ENCODE data around the gene AARS1. TPM values are rescaled to one million over a fixed set of nuclear protein-coding genes. Genes with fewer than 3 reads are reported as not detected.
"Not testable (repeated sequence)": the region's sequence is repeated elsewhere in the genome, so short reads cannot be mapped to it uniquely, and the experiment has no call there.

The AARS1 gene
- total and polyA plus RNA-seq, 3 experiments from 2014 or later, result 38.6 to 136 (median 135) TPM

DNA sequence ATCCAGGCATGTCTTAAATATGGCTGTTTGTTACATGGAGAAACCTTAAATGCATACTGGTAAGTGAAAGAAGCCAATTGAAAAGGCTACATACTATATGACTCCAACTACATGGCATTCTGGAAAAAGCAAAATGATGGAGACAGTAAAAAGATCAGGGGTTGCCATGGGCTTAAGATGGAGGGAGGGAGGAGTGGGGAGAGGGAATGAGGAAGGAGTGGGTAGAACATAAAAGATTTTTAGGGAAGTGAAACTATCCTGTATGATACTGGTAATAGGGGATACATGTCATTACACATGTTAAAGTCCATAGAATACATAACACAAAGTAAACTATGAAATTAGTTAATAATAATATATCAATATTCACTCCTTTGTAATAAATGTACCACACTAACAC is 50.5 kb downstream of the AARS1 start:
- H3K27ac Mint-ChIP-seq, result peak overlapping the region in 2 of 8 donors; percentile 15 to 23
- DNase-seq; H3K4me3 ChIP-seq (ENCODE audit: low read length); H3K9me3 Mint-ChIP-seq; H3K4me1 Mint-ChIP-seq; POLR2A ChIA-PET; H3K27me3 Mint-ChIP-seq; H3K4me3 Mint-ChIP-seq; H3K4me1 ChIP-seq (ENCODE audit: insufficient read depth, low read length); CTCF ChIA-PET; H3K9me3 ChIP-seq (ENCODE audit: low read length); H3K27ac ChIP-seq (ENCODE audit: low read depth, low read length); H3K36me3 ChIP-seq (ENCODE audit: insufficient read depth, low read length); H3K27me3 ChIP-seq (ENCODE audit: insufficient read depth, low read length, poor library complexity, severe bottlenecking): not testable (repeated sequence)
- peaks cover 3 to 43% (median 4%) of the 10 kb centered on the region in 3 donors for H3K36me3 Mint-ChIP-seq

DNA sequence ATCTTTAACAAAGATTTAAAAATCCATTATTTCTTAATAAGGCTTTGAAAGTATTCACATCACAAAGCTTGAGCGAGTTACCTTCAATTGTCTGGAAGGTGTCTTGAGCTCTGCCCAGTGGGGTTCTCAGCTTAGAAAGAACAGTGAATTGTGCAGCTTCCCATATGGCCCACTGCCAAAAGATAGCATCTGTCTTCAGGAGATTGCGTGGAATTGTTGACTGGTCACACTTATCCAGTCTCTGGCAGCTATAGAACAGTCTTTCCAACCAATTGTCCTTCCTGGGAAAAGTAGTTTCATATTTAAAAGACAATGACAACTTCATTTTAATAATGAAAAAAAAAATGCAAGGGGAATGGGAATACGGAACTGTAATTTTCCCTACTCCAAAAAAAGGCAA is 57.5 kb downstream of the AARS1 start:
- CTCF ChIA-PET, DNase-seq: not testable (repeated sequence)

DNA sequence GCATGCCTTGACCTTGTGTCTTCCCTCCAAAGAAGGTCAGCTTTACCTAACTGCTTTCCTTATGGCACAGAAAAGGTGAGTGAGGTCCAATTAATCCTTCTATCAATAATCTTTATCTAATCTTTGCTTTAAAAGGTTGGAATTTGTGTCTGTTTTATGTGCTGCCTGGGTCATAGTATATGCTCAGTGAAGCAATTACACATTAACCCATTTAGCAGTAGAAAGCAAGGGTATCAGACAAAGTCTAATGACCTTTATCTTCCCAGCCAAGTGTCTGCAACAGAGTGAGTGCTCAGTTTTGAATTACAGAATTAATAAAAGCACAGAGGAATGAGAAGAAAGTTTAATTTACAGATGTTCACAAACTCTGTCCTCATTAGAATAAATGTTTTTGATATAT is 63.3 kb downstream of the AARS1 start:
- POLR2A ChIA-PET; DNase-seq; H3K4me3 ChIP-seq (ENCODE audit: low read length); CTCF ChIA-PET; H3K36me3 ChIP-seq (ENCODE audit: insufficient read depth, low read length); H3K27me3 Mint-ChIP-seq; H3K4me3 Mint-ChIP-seq; H3K9me3 ChIP-seq (ENCODE audit: low read length); H3K4me1 ChIP-seq (ENCODE audit: insufficient read depth, low read length); H3K27me3 ChIP-seq (ENCODE audit: insufficient read depth, low read length, poor library complexity, severe bottlenecking); H3K9me3 Mint-ChIP-seq; H3K4me1 Mint-ChIP-seq; H3K27ac ChIP-seq (ENCODE audit: low read depth, low read length): not testable (repeated sequence)
- Mint-ChIP-seq H3K36me3 (peaks cover 0 to 59% (median 6%) of the 10 kb centered on the region in 3 donors), H3K27ac (peak overlapping the region in 1 of 8 donors; percentile 9)

More for the DNA sequence above, 57.5 kb downstream of the AARS1 start:
- H3K4me3 ChIP-seq (ENCODE audit: low read length); H3K27ac Mint-ChIP-seq; H3K36me3 ChIP-seq (ENCODE audit: insufficient read depth, low read length); H3K27me3 Mint-ChIP-seq; H3K27me3 ChIP-seq (ENCODE audit: insufficient read depth, low read length, poor library complexity, severe bottlenecking); H3K27ac ChIP-seq (ENCODE audit: low read depth, low read length); H3K4me1 Mint-ChIP-seq; H3K9me3 Mint-ChIP-seq; POLR2A ChIA-PET; H3K4me1 ChIP-seq (ENCODE audit: insufficient read depth, low read length); H3K9me3 ChIP-seq (ENCODE audit: low read length); H3K4me3 Mint-ChIP-seq: not testable (repeated sequence)
- H3K36me3 Mint-ChIP-seq, result peaks cover 0 to 55% (median 1%) of the 10 kb centered on the region in 3 donors

DNA sequence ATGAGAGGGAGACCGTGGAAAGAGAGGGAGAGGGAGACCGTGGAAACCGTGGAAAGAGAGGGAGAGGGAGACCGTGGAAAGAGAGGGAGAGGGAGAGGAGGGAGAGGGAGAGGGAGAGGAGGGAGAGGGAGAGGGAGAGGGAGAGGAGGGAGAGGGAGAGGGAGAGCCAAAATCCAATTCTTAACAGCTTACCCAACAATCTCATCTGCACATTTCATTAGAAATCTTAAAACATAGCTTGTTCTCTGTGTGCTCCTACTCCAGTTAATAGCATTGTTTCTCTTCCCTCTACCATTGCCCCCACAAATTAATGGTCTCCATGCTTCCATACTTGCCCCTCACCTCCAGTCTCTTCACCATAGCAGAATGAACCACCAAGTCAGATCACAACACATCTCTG is 63.9 kb downstream of the AARS1 start:
- H3K36me3 ChIP-seq (ENCODE audit: insufficient read depth, low read length); H3K9me3 ChIP-seq (ENCODE audit: low read length); H3K4me3 Mint-ChIP-seq; H3K4me3 ChIP-seq (ENCODE audit: low read length); H3K4me1 ChIP-seq (ENCODE audit: insufficient read depth, low read length); CTCF ChIA-PET; H3K27me3 Mint-ChIP-seq; POLR2A ChIA-PET; H3K27ac Mint-ChIP-seq; H3K27ac ChIP-seq (ENCODE audit: low read depth, low read length); DNase-seq; H3K27me3 ChIP-seq (ENCODE audit: insufficient read depth, low read length, poor library complexity, severe bottlenecking); H3K9me3 Mint-ChIP-seq; H3K4me1 Mint-ChIP-seq: not testable (repeated sequence)
- peaks cover 0 to 57% (median 6%) of the 10 kb centered on the region in 3 donors for H3K36me3 Mint-ChIP-seq

DNA sequence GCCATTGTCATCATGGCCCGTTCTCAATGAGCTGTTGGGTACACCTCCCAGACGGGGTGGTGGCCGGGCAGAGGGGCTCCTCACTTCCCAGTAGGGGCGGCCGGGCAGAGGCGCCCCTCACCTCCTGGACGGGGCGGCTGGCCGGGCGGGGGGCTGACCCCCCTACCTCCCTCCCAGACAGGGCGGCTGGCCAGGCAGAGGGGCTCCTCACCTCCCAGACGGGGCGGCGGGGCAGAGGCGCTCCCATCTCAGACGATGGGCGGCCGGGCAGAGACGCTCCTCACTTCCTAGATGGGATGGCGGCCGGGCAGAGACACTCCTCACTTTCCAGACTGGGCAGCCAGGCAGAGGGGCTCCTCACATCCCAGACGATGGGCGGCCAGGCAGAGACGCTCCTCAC is 64.7 kb downstream of the AARS1 start:
- POLR2A ChIA-PET; H3K27me3 ChIP-seq (ENCODE audit: insufficient read depth, low read length, poor library complexity, severe bottlenecking); H3K27me3 Mint-ChIP-seq; H3K4me3 Mint-ChIP-seq; H3K27ac ChIP-seq (ENCODE audit: low read depth, low read length); H3K36me3 ChIP-seq (ENCODE audit: insufficient read depth, low read length); H3K9me3 ChIP-seq (ENCODE audit: low read length); DNase-seq; H3K4me1 Mint-ChIP-seq; H3K4me1 ChIP-seq (ENCODE audit: insufficient read depth, low read length); H3K4me3 ChIP-seq (ENCODE audit: low read length); H3K9me3 Mint-ChIP-seq; CTCF ChIA-PET; H3K27ac Mint-ChIP-seq: not testable (repeated sequence)
- peaks cover 0 to 60% (median 6%) of the 10 kb centered on the region in 3 donors for H3K36me3 Mint-ChIP-seq

DNA sequence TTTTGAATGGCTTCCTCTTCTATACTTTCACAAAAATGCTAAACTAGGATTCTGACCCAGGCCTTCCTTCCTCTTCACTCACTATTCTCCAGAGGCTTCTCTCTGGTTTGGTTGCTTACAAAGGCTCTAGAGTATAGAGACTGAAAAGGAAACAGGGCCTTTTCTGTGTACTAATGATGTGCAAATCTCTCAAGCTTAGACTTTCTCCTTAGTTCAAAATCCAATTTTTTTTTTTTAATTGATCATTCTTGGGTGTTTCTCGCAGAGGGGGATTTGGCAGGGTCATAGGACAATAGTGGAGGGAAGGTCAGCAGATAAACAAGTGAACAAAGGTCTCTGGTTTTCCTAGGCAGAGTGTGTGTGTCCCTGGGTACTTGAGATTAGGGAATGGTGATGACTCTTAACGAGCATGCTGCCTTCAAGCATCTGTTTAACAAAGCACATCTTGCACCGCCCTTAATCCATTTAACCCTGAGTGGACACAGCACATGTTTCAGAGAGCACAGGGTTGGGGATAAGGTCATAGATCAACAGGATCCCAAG is 65.3 kb downstream of the AARS1 start:
- H3K27me3 Mint-ChIP-seq; H3K4me1 ChIP-seq (ENCODE audit: insufficient read depth, low read length): not testable (repeated sequence)
- peak overlapping the region in 3 of 8 donors; percentile 36 to 72 (median 42) for H3K27ac Mint-ChIP-seq

DNA sequence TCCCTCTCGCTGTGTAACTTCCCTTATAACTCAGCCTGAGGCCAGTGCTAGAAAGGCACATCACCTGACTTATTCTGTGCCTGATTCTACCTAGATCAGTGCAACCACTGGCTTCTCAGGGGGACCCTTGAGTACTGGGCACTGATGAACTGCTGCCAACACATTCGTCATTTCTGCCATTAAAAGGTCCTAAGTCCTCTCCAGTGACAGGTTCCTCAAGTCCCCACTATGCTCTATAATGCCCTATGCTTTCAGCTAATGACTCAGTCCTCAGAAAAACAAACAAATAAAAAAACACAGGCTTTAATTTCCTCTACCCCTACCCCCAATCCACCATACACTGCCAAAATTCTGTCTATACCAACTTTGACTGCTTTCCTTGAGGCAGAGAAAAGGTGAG is 66.1 kb downstream of the AARS1 start:
- H3K4me3 Mint-ChIP-seq; H3K9me3 ChIP-seq (ENCODE audit: low read length); H3K36me3 ChIP-seq (ENCODE audit: insufficient read depth, low read length); H3K4me1 Mint-ChIP-seq; DNase-seq; H3K9me3 Mint-ChIP-seq; CTCF ChIA-PET; H3K27me3 ChIP-seq (ENCODE audit: insufficient read depth, low read length, poor library complexity, severe bottlenecking); POLR2A ChIA-PET; H3K4me1 ChIP-seq (ENCODE audit: insufficient read depth, low read length); H3K27me3 Mint-ChIP-seq; H3K27ac ChIP-seq (ENCODE audit: low read depth, low read length); H3K4me3 ChIP-seq (ENCODE audit: low read length): not testable (repeated sequence)
- peak overlapping the region in 5 of 8 donors; percentile 42 to 88 (median 68) for H3K27ac Mint-ChIP-seq
- H3K36me3 Mint-ChIP-seq, result peaks cover 0 to 62% (median 9%) of the 10 kb centered on the region in 3 donors

More for the DNA sequence above, 65.3 kb downstream of the AARS1 start:
- H3K9me3 Mint-ChIP-seq; CTCF ChIA-PET; H3K27ac ChIP-seq (ENCODE audit: low read depth, low read length); H3K36me3 ChIP-seq (ENCODE audit: insufficient read depth, low read length); POLR2A ChIA-PET; H3K4me3 Mint-ChIP-seq; H3K27me3 ChIP-seq (ENCODE audit: insufficient read depth, low read length, poor library complexity, severe bottlenecking); H3K9me3 ChIP-seq (ENCODE audit: low read length); H3K4me1 Mint-ChIP-seq; H3K4me3 ChIP-seq (ENCODE audit: low read length); DNase-seq: not testable (repeated sequence)
- peaks cover 0 to 60% (median 9%) of the 10 kb centered on the region in 3 donors for H3K36me3 Mint-ChIP-seq

DNA sequence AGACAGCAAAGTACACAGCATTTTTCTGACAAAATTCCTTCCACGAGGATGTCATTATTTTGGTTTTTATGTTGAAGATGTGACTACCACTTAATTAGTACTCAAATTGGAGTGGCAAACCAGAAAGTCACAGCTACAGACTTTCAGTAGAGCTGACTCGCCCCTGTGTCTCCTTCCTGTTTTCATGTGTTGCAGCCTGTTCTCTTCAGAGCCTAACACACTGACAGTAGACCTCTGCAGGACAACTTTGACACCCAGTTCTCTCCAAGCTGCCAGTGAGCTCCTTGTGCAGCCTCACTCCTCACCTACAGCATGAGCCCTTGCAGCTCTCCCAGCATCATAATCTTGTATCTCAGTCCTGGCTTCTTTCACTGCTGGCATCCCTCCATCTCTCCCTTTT is 66.7 kb downstream of the AARS1 start:
- POLR2A ChIA-PET; H3K4me1 Mint-ChIP-seq; CTCF ChIA-PET; H3K27ac ChIP-seq (ENCODE audit: low read depth, low read length); H3K36me3 ChIP-seq (ENCODE audit: insufficient read depth, low read length); H3K4me1 ChIP-seq (ENCODE audit: insufficient read depth, low read length); H3K4me3 ChIP-seq (ENCODE audit: low read length); H3K27me3 ChIP-seq (ENCODE audit: insufficient read depth, low read length, poor library complexity, severe bottlenecking); DNase-seq; H3K9me3 Mint-ChIP-seq; H3K9me3 ChIP-seq (ENCODE audit: low read length); H3K4me3 Mint-ChIP-seq; H3K27me3 Mint-ChIP-seq: not testable (repeated sequence)
- Mint-ChIP-seq H3K36me3 (peaks cover 0 to 59% (median 9%) of the 10 kb centered on the region in 3 donors), H3K27ac (peak overlapping the region in 4 of 8 donors; percentile 9 to 63 (median 40))

DNA sequence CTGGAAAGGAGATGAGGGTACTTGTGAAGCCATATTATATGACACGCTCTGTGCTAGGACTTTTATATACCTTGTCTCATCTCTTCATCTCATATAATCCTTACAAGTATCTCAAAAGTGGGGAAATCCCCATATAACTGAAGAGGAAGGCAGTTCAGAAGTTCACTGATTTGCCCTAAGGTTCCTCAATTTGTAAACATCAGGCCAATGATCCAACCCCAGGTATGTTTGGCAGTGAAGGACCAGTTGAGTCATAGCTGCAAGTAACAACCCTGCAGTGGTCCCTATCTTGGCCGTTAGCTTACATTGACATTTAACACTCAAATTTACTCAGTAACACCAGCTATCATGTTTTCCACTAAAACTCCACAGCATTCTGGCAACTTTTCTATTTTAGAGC is 70.7 kb downstream of the AARS1 start:
- CTCF ChIA-PET; H3K4me1 Mint-ChIP-seq; H3K4me3 Mint-ChIP-seq; H3K9me3 Mint-ChIP-seq; H3K27me3 Mint-ChIP-seq; H3K27ac ChIP-seq (ENCODE audit: low read depth, low read length); POLR2A ChIA-PET; H3K27ac Mint-ChIP-seq; H3K4me1 ChIP-seq (ENCODE audit: insufficient read depth, low read length); H3K4me3 ChIP-seq (ENCODE audit: low read length); DNase-seq; H3K27me3 ChIP-seq (ENCODE audit: insufficient read depth, low read length, poor library complexity, severe bottlenecking); H3K9me3 ChIP-seq (ENCODE audit: low read length); H3K36me3 ChIP-seq (ENCODE audit: insufficient read depth, low read length): not testable (repeated sequence)
- peaks cover 0 to 50% (median 7%) of the 10 kb centered on the region in 3 donors for H3K36me3 Mint-ChIP-seq
